Breast epithelium (tissue), 4 donors: ENCODE measurements around the gene EWSR1. TPM values are rescaled to one million over a fixed set of nuclear protein-coding genes. Genes with fewer than 3 reads are reported as not detected.
"Not testable (repeated sequence)": the region's sequence is repeated elsewhere in the genome, so short reads cannot be mapped to it uniquely, and the experiment has no call there.

ENCODE experiments used
- DNase-seq, 2 donors: peaks; one replicate each; pipeline ENCODE4 v3.0.0-alpha.2; 2019; ENCODE audit warnings: low spot score in 2 of 2
- H3K27ac ChIP-seq, 2 donors: fragments of 200-600 bp; sonication (generic) in 1 of 2; one replicate each; pipeline ENCODE4 v1.5.1; 2016 to 2019; ENCODE audit warnings: mild to moderate bottlenecking in 1 of 2
- H3K27me3 ChIP-seq, 2 donors: fragments of 200-600 bp; sonication (generic) in 1 of 2; one replicate each; pipeline versions ENCODE4 v1.5.1 to v1.6.0; 2017 to 2019; ENCODE audit warnings: control low read depth in 1 of 2, mild to moderate bottlenecking in 1 of 2
- H3K36me3 ChIP-seq: fragments of 200-600 bp; one replicate; pipeline ENCODE4 v1.5.1; 2019
- H3K4me1 ChIP-seq, 2 donors: fragments of 200-600 bp; sonication (generic); one replicate each; pipeline ENCODE4 v1.5.1; 2016 to 2019; ENCODE audit warnings: control low read depth in 1 of 2
- H3K4me3 ChIP-seq, 3 donors: fragments of 200-600 bp; sonication (generic); 1 replicate in 2 of 3; 2 replicates in 1 of 3; pipeline ENCODE4 v1.5.1; 2016 to 2019; ENCODE audit warnings: mild to moderate bottlenecking in 3 of 3, moderate library complexity in 2 of 3
- H3K9me3 ChIP-seq, 2 donors: fragments of 200-600 bp; sonication (generic) in 1 of 2; one replicate each; pipeline ENCODE4 v1.5.1; 2016 to 2019; ENCODE audit warnings: control low read depth in 1 of 2
- POLR2A ChIP-seq: fragments of 450-650 bp; IDR thresholded peaks from one replicate; pipeline ENCODE4 v1.6.1; 2016; ENCODE audit warnings: antibody characterized with exemption, mild to moderate bottlenecking, moderate library complexity
- POLR2AphosphoS5 ChIP-seq, 3 donors: sonication (generic); formaldehyde crosslinking; IDR thresholded peaks; one replicate each; pipeline ENCODE4 v1.6.1; 2017; ENCODE audit warnings: antibody characterized with exemption in 3 of 3
- intact Hi-C: fragments of 100-400 bp; cut with DNase I; formaldehyde crosslinking; loops from one replicate; pipeline ENCODE4 v1.15.1; 2023; ENCODE audit warnings: low total_unique reads
- total RNA-seq, 3 donors: library from RNA; depleted of rRNA; stranded (reverse); fragments of >200 nt; gene quantifications; one replicate each; pipeline ENCODE4 v1.1.0, GENCODE V29; 2016
- TF ChIP-seq, protein P1 (sequence below), 3 donors: fragments of 450-650 bp; IDR thresholded peaks; one replicate each; pipeline ENCODE4 v1.5.1; 2016 to 2017; ENCODE audit warnings: antibody characterized with exemption in 3 of 3, mild to moderate bottlenecking in 3 of 3, moderate library complexity in 3 of 3

EWSR1 gene
- total RNA-seq, 3 donors from 2014 or later = 165 to 224 (median 220) TPM

GRCh38 chr22:29344137-29344536 is 76.1 kb downstream of the EWSR1 start:
- peaks cover 0 to 18% of the 10 kb centered on the region in 2 donors for H3K4me1 ChIP-seq
- peak overlapping the region in 1 of 2 donors; percentile 40 for H3K27ac ChIP-seq
- TF ChIP-seq POLR2AphosphoS5 (IDR thresholded peaks at IDR 0.05) (peak; percentile 31 to 62 (median 39)), POLR2A (no peak)
- TF ChIP-seq, protein P1, sequence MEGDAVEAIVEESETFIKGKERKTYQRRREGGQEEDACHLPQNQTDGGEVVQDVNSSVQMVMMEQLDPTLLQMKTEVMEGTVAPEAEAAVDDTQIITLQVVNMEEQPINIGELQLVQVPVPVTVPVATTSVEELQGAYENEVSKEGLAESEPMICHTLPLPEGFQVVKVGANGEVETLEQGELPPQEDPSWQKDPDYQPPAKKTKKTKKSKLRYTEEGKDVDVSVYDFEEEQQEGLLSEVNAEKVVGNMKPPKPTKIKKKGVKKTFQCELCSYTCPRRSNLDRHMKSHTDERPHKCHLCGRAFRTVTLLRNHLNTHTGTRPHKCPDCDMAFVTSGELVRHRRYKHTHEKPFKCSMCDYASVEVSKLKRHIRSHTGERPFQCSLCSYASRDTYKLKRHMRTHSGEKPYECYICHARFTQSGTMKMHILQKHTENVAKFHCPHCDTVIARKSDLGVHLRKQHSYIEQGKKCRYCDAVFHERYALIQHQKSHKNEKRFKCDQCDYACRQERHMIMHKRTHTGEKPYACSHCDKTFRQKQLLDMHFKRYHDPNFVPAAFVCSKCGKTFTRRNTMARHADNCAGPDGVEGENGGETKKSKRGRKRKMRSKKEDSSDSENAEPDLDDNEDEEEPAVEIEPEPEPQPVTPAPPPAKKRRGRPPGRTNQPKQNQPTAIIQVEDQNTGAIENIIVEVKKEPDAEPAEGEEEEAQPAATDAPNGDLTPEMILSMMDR (IDR thresholded peaks at IDR 0.05) = no peak
- H3K9me3 ChIP-seq = no peaks in the 10 kb centered on the region
- peaks cover 9% of the 10 kb centered on the region for H3K36me3 ChIP-seq
- H3K4me3 ChIP-seq = no peak overlapping the region
- H3K27me3 ChIP-seq = no peaks in the 10 kb centered on the region
- intact Hi-C loops = no loop called here
- peak; percentile 55 to 83 for DNase-seq

DNA sequence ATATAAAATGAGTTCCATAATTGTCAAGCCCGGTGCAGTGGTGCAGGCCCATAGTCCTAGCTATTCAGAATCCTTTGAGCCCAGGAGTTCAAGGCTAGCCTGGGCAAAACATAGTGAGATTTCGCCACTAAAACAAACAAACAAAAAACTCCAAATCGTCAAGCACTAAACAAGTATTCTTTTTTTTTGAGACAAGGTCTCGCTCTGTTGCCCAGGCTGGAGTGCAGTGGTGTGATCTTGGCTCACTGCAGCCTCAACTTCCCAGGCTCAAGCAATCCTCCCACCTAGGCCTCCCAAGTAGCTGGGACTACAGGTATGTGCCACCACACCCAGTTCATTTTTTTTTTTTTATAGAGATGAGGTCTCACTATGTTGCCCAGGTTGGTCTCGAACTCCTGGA is 76.8 kb downstream of the EWSR1 start:
- H3K9me3 ChIP-seq, H3K4me3 ChIP-seq, H3K27me3 ChIP-seq, DNase-seq, intact Hi-C loops, H3K36me3 ChIP-seq: not testable (repeated sequence)
- Histone ChIP-seq H3K4me1 (peaks cover 0 to 16% of the 10 kb centered on the region in 2 donors), H3K27ac (peak overlapping the region in 1 of 2 donors; percentile 76)

- Histone ChIP-seq H3K27ac (peak overlapping the region; percentile 49 to 76), H3K27me3 (no peaks in the 10 kb centered on the region), H3K9me3 (no peaks in the 10 kb centered on the region), H3K36me3 (peaks cover 9% of the 10 kb centered on the region), H3K4me1 (peaks cover 0 to 15% of the 10 kb centered on the region in 2 donors), H3K4me3 (no peak overlapping the region)
- TF ChIP-seq, protein P1 (IDR thresholded peaks at IDR 0.05) = no peak
- TF ChIP-seq POLR2A = no peak
- no peak for TF ChIP-seq POLR2AphosphoS5 (IDR thresholded peaks at IDR 0.05)
- DNase-seq = peak in 1 of 2 donors; percentile 67
- intact Hi-C loops = no loop called here
Measured at GRCh38 chr22:29345932-29346331, 77.9 kb downstream of the EWSR1 start.

DNA sequence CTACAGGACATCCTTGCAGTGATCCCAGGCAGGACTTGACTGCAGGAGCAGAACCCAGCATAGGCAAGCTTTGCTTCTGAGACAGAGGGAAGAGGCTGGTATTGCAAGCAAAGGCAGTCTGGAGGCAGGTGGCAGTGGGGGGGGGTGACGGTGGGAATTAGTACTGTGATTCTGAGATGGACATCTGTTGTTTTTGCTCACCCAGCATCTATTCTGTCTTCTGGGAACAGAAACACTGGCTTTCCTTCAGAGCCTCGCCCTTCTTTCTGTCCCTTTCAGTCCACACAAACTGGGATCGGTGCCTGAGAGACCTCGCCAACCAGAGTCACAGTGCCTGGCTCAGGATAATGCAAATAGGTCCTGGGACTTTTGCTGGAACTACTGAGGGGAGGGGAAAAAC is 78.6 kb downstream of the EWSR1 start:
- intact Hi-C loops = no loop called here
- Histone ChIP-seq H3K4me1 (peaks cover 0 to 15% of the 10 kb centered on the region in 2 donors), H3K9me3 (no peaks in the 10 kb centered on the region), H3K36me3 (peaks cover 9% of the 10 kb centered on the region), H3K4me3 (no peak overlapping the region), H3K27me3 (no peaks in the 10 kb centered on the region), H3K27ac (peak overlapping the region; percentile 27 to 76)
- peak in 1 of 2 donors; percentile 42 for DNase-seq
- TF ChIP-seq POLR2A = no peak
- TF ChIP-seq, protein P1 (IDR thresholded peaks at IDR 0.05) = no peak
- no peak for TF ChIP-seq POLR2AphosphoS5 (IDR thresholded peaks at IDR 0.05)

GRCh38 chr22:29348041-29348440 is 80.0 kb downstream of the EWSR1 start:
- H3K4me3 ChIP-seq = no peak overlapping the region
- TF ChIP-seq POLR2AphosphoS5 (IDR thresholded peaks at IDR 0.05) (no peak), POLR2A (no peak)
- TF ChIP-seq, protein P1 (IDR thresholded peaks at IDR 0.05) = no peak
- intact Hi-C loops = no loop called here
- H3K27me3 ChIP-seq = no peaks in the 10 kb centered on the region
- H3K27ac ChIP-seq = peak overlapping the region in 1 of 2 donors; percentile 66
- no peak for DNase-seq
- peaks cover 0 to 7% of the 10 kb centered on the region in 2 donors for H3K4me1 ChIP-seq
- H3K9me3 ChIP-seq = no peaks in the 10 kb centered on the region
- H3K36me3 ChIP-seq = peaks cover 9% of the 10 kb centered on the region

GRCh38 chr22:29348956-29349355 is 80.9 kb downstream of the EWSR1 start:
- Histone ChIP-seq H3K9me3 (no peaks in the 10 kb centered on the region), H3K4me3 (no peak overlapping the region), H3K27me3 (no peaks in the 10 kb centered on the region), H3K36me3 (peaks cover 9% of the 10 kb centered on the region), H3K27ac (peak overlapping the region; percentile 60 to 66), H3K4me1 (no peaks in the 10 kb centered on the region)
- TF ChIP-seq, protein P1 (IDR thresholded peaks at IDR 0.05) = no peak
- TF ChIP-seq POLR2A (no peak), POLR2AphosphoS5 (IDR thresholded peaks at IDR 0.05) (no peak)
- intact Hi-C loops = no loop called here
- peak in 1 of 2 donors; percentile 29 for DNase-seq
